ENCODE data around the gene CDH16.

The CDH16 gene

DNA sequence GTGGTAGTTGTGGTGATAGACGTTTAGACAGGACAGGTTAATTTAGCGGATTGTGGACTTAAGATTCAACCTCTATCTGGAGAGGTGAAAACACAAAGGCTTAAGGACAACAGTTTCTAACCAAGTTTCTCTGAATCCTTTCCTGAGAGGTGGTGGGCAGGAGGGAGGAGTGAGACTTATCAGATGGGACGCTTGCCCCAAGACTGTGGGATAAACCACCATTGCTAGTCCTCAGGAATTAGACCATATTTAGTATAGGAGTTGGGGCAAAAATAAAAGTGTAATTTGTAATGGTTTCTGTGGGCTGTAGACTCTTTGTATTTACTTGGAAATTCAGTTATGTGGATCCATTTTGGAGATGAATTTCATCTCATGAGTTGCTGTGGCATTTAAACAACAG, 31.8 kb downstream of the CDH16 start:
- no peak overlapping the region for H3K9ac ChIP-seq (ENCODE audit: low read depth in 1 of 2, low read length in 2 of 2)
- H3K4me1 ChIP-seq (ENCODE audit: control insufficient read depth in 2 of 2, insufficient read depth in 2 of 2, low read length in 2 of 2), result no peaks in the 10 kb centered on the region
- H3K27ac ChIP-seq (ENCODE audit: low read depth in 2 of 2, low read length in 2 of 2), result no peak overlapping the region
- no peaks in the 10 kb centered on the region for H3K9me3 ChIP-seq (ENCODE audit: control insufficient read depth in 2 of 2, low read length in 2 of 2)
- H3K4me3 ChIP-seq (ENCODE audit: low read length in 2 of 2), result no peak overlapping the region
- H3K27me3 ChIP-seq (ENCODE audit: control insufficient read depth in 2 of 2, insufficient read depth in 2 of 2, low read length in 2 of 2), result no peaks in the 10 kb centered on the region
- peaks cover 23 to 27% of the 10 kb centered on the region in 2 donors for H3K36me3 ChIP-seq (ENCODE audit: control insufficient read depth in 2 of 2, insufficient read depth in 2 of 2, low read length in 2 of 2)

DNA sequence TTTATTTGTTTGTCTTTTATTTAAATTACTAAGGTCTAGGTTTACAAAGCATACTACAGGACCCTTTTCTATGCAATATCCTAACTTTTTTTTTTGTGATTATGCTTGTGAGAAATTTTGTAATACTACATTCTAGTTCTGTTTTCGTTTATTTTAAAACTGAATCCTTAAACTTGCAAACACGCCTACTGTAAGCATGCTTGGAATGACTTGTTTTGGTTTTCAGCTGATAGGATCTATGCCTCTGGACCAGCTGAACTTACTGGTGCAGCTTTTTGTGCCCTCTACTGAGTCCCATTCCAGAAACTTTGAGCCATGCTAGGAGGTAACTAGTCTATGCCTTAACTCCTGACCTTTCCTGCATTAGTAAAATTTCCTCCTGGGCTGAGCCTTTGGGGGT, 32.4 kb downstream of the CDH16 start:
- Histone ChIP-seq H3K4me1 (ENCODE audit: control insufficient read depth in 2 of 2, insufficient read depth in 2 of 2, low read length in 2 of 2) (peaks cover 0 to 3% of the 10 kb centered on the region in 2 donors), H3K9ac (ENCODE audit: low read depth in 1 of 2, low read length in 2 of 2) (no peak overlapping the region), H3K36me3 (ENCODE audit: control insufficient read depth in 2 of 2, insufficient read depth in 2 of 2, low read length in 2 of 2) (peaks cover 23 to 27% of the 10 kb centered on the region in 2 donors), H3K4me3 (ENCODE audit: low read length in 2 of 2) (no peak overlapping the region), H3K9me3 (ENCODE audit: control insufficient read depth in 2 of 2, low read length in 2 of 2) (no peaks in the 10 kb centered on the region), H3K27ac (ENCODE audit: low read depth in 2 of 2, low read length in 2 of 2) (no peak overlapping the region), H3K27me3 (ENCODE audit: control insufficient read depth in 2 of 2, insufficient read depth in 2 of 2, low read length in 2 of 2) (no peaks in the 10 kb centered on the region)

DNA sequence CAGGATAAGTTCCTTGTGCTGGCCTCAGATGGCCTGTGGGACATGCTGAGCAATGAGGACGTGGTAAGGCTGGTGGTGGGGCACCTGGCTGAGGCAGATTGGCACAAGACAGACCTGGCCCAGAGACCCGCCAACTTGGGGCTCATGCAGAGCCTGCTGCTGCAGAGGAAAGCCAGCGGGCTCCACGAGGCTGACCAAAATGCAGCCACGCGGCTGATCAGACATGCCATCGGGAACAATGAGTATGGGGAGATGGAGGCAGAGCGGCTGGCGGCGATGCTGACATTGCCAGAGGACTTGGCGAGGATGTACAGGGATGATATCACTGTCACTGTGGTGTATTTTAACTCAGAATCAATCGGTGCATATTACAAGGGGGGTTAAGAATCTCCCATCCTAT, 33.2 kb downstream of the CDH16 start:
- Histone ChIP-seq H3K27ac (ENCODE audit: low read depth in 2 of 2, low read length in 2 of 2) (no peak overlapping the region), H3K9me3 (ENCODE audit: control insufficient read depth in 2 of 2, low read length in 2 of 2) (no peaks in the 10 kb centered on the region), H3K36me3 (ENCODE audit: control insufficient read depth in 2 of 2, insufficient read depth in 2 of 2, low read length in 2 of 2) (peaks cover 23 to 27% of the 10 kb centered on the region in 2 donors), H3K27me3 (ENCODE audit: control insufficient read depth in 2 of 2, insufficient read depth in 2 of 2, low read length in 2 of 2) (no peaks in the 10 kb centered on the region), H3K4me3 (ENCODE audit: low read length in 2 of 2) (no peak overlapping the region), H3K9ac (ENCODE audit: low read depth in 1 of 2, low read length in 2 of 2) (no peak overlapping the region), H3K4me1 (ENCODE audit: control insufficient read depth in 2 of 2, insufficient read depth in 2 of 2, low read length in 2 of 2) (peaks cover 4 to 9% of the 10 kb centered on the region in 2 donors)

DNA sequence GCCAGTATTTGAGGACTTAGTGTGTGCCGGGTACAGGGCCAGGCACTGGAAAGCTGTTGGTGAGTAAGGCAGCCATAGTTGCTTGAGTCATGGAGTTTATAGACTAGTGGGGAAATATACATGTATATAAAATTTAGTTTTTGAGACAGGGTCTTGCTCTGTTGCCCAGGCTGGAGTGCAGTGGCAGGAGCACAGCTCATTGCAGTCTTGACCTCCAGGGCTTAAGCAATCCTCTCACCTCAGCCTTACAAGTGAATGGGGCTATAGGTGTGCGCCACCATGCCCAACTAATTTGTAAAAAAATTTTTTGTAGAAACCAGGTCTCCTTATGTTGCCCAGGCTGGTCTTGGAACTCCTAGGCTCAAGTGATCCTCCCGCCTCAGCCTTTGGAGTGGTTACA, 36.0 kb downstream of the CDH16 start:
- H3K9ac ChIP-seq (ENCODE audit: low read depth in 1 of 2, low read length in 2 of 2), result no peak overlapping the region
- H3K9me3 ChIP-seq (ENCODE audit: control insufficient read depth in 2 of 2, low read length in 2 of 2), result no peaks in the 10 kb centered on the region
- no peak overlapping the region for H3K4me3 ChIP-seq (ENCODE audit: low read length in 2 of 2)
- H3K36me3 ChIP-seq (ENCODE audit: control insufficient read depth in 2 of 2, insufficient read depth in 2 of 2, low read length in 2 of 2), result peaks cover 23 to 27% of the 10 kb centered on the region in 2 donors
- peaks cover 9 to 23% of the 10 kb centered on the region in 2 donors for H3K4me1 ChIP-seq (ENCODE audit: control insufficient read depth in 2 of 2, insufficient read depth in 2 of 2, low read length in 2 of 2)
- H3K27ac ChIP-seq (ENCODE audit: low read depth in 2 of 2, low read length in 2 of 2), result no peak overlapping the region
- H3K27me3 ChIP-seq (ENCODE audit: control insufficient read depth in 2 of 2, insufficient read depth in 2 of 2, low read length in 2 of 2), result no peaks in the 10 kb centered on the region

DNA sequence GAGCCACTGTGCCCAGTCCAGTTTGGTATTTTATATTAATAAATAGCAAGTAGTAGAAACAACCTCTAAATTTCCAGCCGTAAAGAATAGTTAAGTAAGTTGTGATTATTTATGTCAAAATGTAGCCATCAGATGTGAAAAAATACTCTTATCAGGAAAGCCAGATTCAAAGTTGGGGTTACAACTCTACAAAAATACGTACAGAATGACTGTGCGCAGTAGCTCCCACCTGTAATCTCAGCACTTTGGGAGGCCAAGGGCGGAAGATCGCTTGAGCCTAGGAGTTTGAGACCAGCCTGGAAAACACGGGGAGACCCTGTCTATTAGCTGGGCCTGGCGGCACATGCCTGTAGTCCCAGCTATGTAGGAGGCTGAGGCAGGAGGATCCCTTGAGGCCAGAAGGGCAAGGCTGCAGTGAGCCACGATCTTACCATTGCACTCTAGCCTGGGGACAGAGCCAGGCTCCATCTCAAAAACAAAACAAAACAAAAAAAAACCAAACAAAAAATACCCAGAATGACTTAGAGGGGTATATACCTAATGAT, 36.6 kb downstream of the CDH16 start:
- no peak overlapping the region for H3K9ac ChIP-seq (ENCODE audit: low read depth in 1 of 2, low read length in 2 of 2)
- no peak overlapping the region for H3K4me3 ChIP-seq (ENCODE audit: low read length in 2 of 2)
- H3K27ac ChIP-seq (ENCODE audit: low read depth in 2 of 2, low read length in 2 of 2), result no peak overlapping the region
- no peaks in the 10 kb centered on the region for H3K9me3 ChIP-seq (ENCODE audit: control insufficient read depth in 2 of 2, low read length in 2 of 2)
- no peaks in the 10 kb centered on the region for H3K27me3 ChIP-seq (ENCODE audit: control insufficient read depth in 2 of 2, insufficient read depth in 2 of 2, low read length in 2 of 2)
- peaks cover 21 to 25% of the 10 kb centered on the region in 2 donors for H3K36me3 ChIP-seq (ENCODE audit: control insufficient read depth in 2 of 2, insufficient read depth in 2 of 2, low read length in 2 of 2)
- H3K4me1 ChIP-seq (ENCODE audit: control insufficient read depth in 2 of 2, insufficient read depth in 2 of 2, low read length in 2 of 2), result peaks cover 9 to 23% of the 10 kb centered on the region in 2 donors

DNA sequence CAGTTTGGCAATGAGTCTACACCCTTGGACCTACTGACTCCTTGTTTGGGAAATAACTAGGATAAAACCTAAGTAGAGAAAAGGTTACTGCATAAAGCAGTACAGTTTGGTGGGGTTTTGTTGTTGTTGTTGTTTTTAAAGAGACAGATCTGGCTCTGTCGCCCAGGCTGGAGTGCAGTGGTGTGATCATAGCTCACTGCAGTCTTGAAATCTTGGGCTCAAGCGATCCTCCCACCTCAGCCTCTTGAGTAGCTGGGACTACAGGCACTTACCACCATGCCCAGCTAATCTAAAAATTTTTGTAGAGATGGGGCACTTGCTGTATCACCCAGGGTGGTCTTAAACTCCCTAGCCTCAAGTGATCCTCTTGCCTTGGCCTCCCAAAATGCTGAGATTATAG, 37.1 kb downstream of the CDH16 start:
- no peaks in the 10 kb centered on the region for H3K27me3 ChIP-seq (ENCODE audit: control insufficient read depth in 2 of 2, insufficient read depth in 2 of 2, low read length in 2 of 2)
- H3K4me3 ChIP-seq (ENCODE audit: low read length in 2 of 2), result peak overlapping the region in 1 of 2 donors; percentile 57
- no peak overlapping the region for H3K9ac ChIP-seq (ENCODE audit: low read depth in 1 of 2, low read length in 2 of 2)
- no peaks in the 10 kb centered on the region for H3K9me3 ChIP-seq (ENCODE audit: control insufficient read depth in 2 of 2, low read length in 2 of 2)
- H3K4me1 ChIP-seq (ENCODE audit: control insufficient read depth in 2 of 2, insufficient read depth in 2 of 2, low read length in 2 of 2), result peaks cover 9 to 23% of the 10 kb centered on the region in 2 donors
- peaks cover 18 to 22% of the 10 kb centered on the region in 2 donors for H3K36me3 ChIP-seq (ENCODE audit: control insufficient read depth in 2 of 2, insufficient read depth in 2 of 2, low read length in 2 of 2)
- no peak overlapping the region for H3K27ac ChIP-seq (ENCODE audit: low read depth in 2 of 2, low read length in 2 of 2)

DNA sequence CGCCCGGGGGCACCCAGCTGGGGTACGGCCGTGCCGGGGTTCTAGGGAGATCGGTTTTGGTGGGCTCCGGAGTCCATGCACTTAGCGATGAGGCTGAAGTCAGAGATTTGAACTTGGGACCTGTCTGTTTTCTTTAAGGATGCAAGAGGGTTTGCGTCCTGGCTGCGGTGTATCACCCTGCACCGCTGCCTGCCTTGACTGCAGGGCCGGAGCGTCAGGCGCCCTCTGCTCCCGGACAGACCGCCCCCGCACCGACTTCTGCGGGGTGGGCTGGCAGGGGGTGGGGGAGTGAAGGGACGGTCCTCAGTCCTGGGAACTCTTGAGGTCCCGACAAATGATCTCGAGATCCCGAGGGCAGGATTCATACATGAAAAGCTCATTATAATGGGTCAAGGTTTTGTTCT, 37.7 kb downstream of the CDH16 start:
- H3K27me3 ChIP-seq (ENCODE audit: control insufficient read depth in 2 of 2, insufficient read depth in 2 of 2, low read length in 2 of 2), result no peaks in the 10 kb centered on the region
- no peak overlapping the region for H3K27ac ChIP-seq (ENCODE audit: low read depth in 2 of 2, low read length in 2 of 2)
- H3K9me3 ChIP-seq (ENCODE audit: control insufficient read depth in 2 of 2, low read length in 2 of 2), result no peaks in the 10 kb centered on the region
- peaks cover 13 to 19% of the 10 kb centered on the region in 2 donors for H3K36me3 ChIP-seq (ENCODE audit: control insufficient read depth in 2 of 2, insufficient read depth in 2 of 2, low read length in 2 of 2)
- peaks cover 9 to 23% of the 10 kb centered on the region in 2 donors for H3K4me1 ChIP-seq (ENCODE audit: control insufficient read depth in 2 of 2, insufficient read depth in 2 of 2, low read length in 2 of 2)
- peak overlapping the region; percentile 66 to 84 for H3K9ac ChIP-seq (ENCODE audit: low read depth in 1 of 2, low read length in 2 of 2)
- peak overlapping the region; percentile 86 for H3K4me3 ChIP-seq (ENCODE audit: low read length in 2 of 2)

DNA sequence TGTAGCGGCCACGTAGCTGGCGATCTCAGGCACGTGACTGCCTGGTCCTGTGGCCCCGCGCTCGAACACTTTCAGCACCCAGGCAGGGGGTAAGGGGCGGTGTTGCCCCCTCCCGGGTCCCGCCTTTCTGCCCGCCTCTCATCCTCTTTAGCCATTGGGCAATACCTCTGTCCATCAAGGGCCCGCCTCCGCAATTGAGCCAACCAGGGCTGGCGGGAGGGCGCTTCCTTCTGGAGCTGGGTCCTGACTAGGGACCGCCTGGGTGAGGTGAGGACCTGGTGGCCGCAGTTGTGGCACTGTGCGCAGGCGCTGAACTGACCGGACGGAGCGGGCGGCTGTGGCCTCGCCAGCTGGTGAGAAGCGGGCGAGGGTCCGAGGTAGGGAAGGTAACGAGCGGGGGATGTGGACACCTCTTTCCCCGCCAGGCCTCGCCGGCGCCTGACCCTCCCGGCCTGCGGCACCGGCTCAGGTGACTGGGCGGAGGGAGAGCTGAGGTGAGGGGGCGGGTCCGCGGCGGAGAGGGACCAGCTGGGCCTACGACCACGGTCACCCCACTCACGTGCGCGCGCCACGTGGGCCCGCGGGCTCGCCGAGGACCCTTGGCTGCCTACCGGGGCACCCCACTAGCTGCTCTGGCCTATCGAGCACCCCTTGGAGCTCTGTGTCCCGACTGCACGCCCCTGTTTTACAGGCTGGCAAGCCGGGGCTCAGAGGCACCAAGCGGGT, 38.2 kb downstream of the CDH16 start, which contains the start of gene PDP2:
Gene PDP2 (plus strand): TSS at position 228 of the 726 bp plus-strand sequence. CDS start 3,770 bp downstream, outside the sequence.
- Histone ChIP-seq H3K4me1 (ENCODE audit: control insufficient read depth in 2 of 2, insufficient read depth in 2 of 2, low read length in 2 of 2) (peaks cover 9 to 23% of the 10 kb centered on the region in 2 donors), H3K36me3 (ENCODE audit: control insufficient read depth in 2 of 2, insufficient read depth in 2 of 2, low read length in 2 of 2) (peaks cover 11 to 13% of the 10 kb centered on the region in 2 donors), H3K9ac (ENCODE audit: low read depth in 1 of 2, low read length in 2 of 2) (peak within 1 kb of the TSS; percentile 66 to 84), H3K4me3 (ENCODE audit: low read length in 2 of 2) (peak within 1 kb of the TSS; percentile 86), H3K27ac (ENCODE audit: low read depth in 2 of 2, low read length in 2 of 2) (peak within 1 kb of the TSS; percentile 35 to 67), H3K9me3 (ENCODE audit: control insufficient read depth in 2 of 2, low read length in 2 of 2) (no peaks in the 10 kb centered on the region), H3K27me3 (ENCODE audit: control insufficient read depth in 2 of 2, insufficient read depth in 2 of 2, low read length in 2 of 2) (no peaks in the 10 kb centered on the region)

DNA sequence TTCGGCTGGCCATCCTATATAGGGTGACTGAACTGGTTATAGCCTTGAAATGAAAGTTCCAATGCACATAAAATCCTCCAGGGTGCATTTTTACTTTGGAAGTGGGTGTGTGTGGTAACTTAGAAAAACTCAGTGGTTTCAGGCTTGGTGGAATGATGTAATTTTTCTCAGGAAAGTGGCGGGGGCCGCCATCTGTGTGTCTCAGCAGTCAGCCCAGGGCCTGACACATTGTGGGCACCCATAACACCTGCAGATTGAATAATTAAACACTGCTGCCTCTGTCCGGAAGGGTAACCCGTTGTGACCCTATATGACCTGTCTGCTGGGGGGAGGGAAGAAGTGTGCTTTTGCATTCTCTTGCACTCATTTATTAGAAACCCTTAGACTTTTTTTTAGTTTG, 40.6 kb downstream of the CDH16 start:
- Histone ChIP-seq H3K36me3 (ENCODE audit: control insufficient read depth in 2 of 2, insufficient read depth in 2 of 2, low read length in 2 of 2) (no peaks in the 10 kb centered on the region), H3K4me1 (ENCODE audit: control insufficient read depth in 2 of 2, insufficient read depth in 2 of 2, low read length in 2 of 2) (peaks cover 12 to 27% of the 10 kb centered on the region in 2 donors), H3K9me3 (ENCODE audit: control insufficient read depth in 2 of 2, low read length in 2 of 2) (no peaks in the 10 kb centered on the region), H3K27me3 (ENCODE audit: control insufficient read depth in 2 of 2, insufficient read depth in 2 of 2, low read length in 2 of 2) (no peaks in the 10 kb centered on the region), H3K4me3 (ENCODE audit: low read length in 2 of 2) (peak overlapping the region in 1 of 2 donors; percentile 38), H3K27ac (ENCODE audit: low read depth in 2 of 2, low read length in 2 of 2) (peak overlapping the region in 1 of 2 donors; percentile 32), H3K9ac (ENCODE audit: low read depth in 1 of 2, low read length in 2 of 2) (no peak overlapping the region)

DNA sequence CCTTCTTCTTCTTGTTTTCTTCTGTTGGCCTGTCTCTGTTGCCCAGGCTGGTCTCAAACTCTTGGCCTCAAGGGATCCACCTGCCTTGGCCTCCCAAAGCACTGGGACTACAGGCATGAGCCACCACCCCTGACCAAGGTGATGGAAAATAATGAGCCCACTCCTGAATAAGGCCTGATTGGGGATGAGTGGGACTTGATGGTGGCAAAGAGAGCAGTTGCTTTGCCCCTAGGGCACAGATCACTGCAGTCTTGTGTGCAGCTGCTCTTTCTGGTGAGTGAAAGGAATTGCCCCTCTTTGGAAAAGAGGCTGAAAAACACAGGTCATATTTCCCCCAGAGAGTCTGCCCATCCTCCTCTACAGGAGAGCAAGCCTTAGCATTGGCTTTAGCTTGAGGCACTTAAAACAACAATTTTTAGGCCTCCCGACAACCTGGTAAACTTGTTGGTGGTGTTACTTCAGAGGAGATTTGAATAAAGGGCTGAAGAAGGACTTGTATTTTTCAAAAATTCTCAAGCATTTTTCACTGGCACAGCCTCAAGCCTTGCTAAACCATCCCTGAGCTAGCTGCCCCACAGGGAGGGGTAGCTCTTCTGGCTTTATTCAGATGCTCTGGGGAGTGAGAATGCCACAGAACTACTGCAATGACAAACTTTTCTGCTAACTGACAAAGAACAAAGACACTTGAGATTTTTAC, 44.5 kb downstream of the CDH16 start:
- Histone ChIP-seq H3K36me3 (ENCODE audit: control insufficient read depth in 2 of 2, insufficient read depth in 2 of 2, low read length in 2 of 2) (no peaks in the 10 kb centered on the region), H3K27ac (ENCODE audit: low read depth in 2 of 2, low read length in 2 of 2) (peak overlapping the region in 1 of 2 donors; percentile 32), H3K27me3 (ENCODE audit: control insufficient read depth in 2 of 2, insufficient read depth in 2 of 2, low read length in 2 of 2) (no peaks in the 10 kb centered on the region), H3K9ac (ENCODE audit: low read depth in 1 of 2, low read length in 2 of 2) (no peak overlapping the region), H3K4me3 (ENCODE audit: low read length in 2 of 2) (no peak overlapping the region), H3K9me3 (ENCODE audit: control insufficient read depth in 2 of 2, low read length in 2 of 2) (no peaks in the 10 kb centered on the region), H3K4me1 (ENCODE audit: control insufficient read depth in 2 of 2, insufficient read depth in 2 of 2, low read length in 2 of 2) (peaks cover 15 to 28% of the 10 kb centered on the region in 2 donors)
